Hepatic stellate cell (primary cell): ENCODE measurements around the gene RELA.
A peak's percentile ranks its signal among the peaks of the same experiment; 100 is the strongest.

ENCODE experiments used
- DNase-seq: peaks from one replicate; pipeline ENCODE4 v3.0.0; 2011; ENCODE audit warnings: low spot score

Gene RELA

GRCh38 chr11:65613091-65613928, 49.4 kb downstream of the RELA start:
- DNase-seq = peak; percentile 62

GRCh38 chr11:65612691-65613090, 50.0 kb downstream of the RELA start:
- DNase-seq = no peak

GRCh38 chr11:65611758-65612603, 50.7 kb downstream of the RELA start:
- DNase-seq = no peak

- DNase-seq = no peak
Measured at GRCh38 chr11:65611028-65611757, 51.5 kb downstream of the RELA start.

GRCh38 chr11:65610404-65610803, 52.3 kb downstream of the RELA start:
- DNase-seq = no peak

GRCh38 chr11:65609665-65610064, 53.1 kb downstream of the RELA start:
- no peak for DNase-seq

GRCh38 chr11:65609229-65609628, 53.5 kb downstream of the RELA start:
- no peak for DNase-seq

GRCh38 chr11:65607614-65608426, 54.9 kb downstream of the RELA start:
- DNase-seq = no peak

GRCh38 chr11:65606876-65607613, 55.7 kb downstream of the RELA start:
- peak; percentile 99 for DNase-seq

GRCh38 chr11:65604258-65604657, 58.5 kb downstream of the RELA start:
- no peak for DNase-seq
